GM12873 (cell line): ENCODE results near the gene HSBP1.

Source experiments
- TF ChIP-seq, protein P1 (sequence below): IDR thresholded peaks from 2 replicates; pipeline ENCODE4 v1.5.1; 2012; ENCODE audit warnings: low read depth, mild to moderate bottlenecking, moderate library complexity, low read length, control low read depth; ENCODE audit not compliant: insufficient read depth; ENCODE audit errors: missing control alignments

HSBP1 gene

DNA sequence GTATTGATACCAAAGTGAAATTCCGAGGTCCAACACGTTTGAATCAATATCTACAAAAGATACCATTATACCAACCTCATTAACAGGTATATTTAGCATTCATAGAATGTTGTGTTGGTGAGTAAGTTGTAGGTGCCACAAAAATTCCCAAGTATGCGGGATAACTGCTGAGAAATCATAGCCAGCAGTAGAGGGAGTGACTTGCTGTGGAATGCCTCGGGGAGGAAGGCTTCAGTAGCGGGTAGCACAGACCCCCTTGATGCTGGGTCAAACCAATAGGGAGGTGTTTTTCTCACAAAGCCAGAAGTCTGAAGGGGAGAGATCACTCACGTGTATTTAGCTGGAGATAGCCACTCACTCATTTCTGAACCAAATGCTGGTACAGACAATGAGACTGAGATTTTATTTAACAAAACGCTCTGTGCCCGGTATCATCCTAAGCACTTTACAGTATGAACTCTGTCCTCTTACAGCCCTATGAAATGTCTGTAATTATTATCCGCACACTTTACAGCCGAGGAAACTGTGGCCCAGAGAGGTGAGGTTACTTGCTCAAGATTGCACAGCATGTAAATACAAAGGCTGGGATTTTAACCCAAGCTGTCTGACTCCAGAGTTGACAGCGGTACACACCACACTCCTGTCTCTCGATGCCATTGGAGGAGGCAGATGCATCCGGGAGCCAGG is 23.1 kb downstream of the HSBP1 start:
- TF ChIP-seq, protein P1, sequence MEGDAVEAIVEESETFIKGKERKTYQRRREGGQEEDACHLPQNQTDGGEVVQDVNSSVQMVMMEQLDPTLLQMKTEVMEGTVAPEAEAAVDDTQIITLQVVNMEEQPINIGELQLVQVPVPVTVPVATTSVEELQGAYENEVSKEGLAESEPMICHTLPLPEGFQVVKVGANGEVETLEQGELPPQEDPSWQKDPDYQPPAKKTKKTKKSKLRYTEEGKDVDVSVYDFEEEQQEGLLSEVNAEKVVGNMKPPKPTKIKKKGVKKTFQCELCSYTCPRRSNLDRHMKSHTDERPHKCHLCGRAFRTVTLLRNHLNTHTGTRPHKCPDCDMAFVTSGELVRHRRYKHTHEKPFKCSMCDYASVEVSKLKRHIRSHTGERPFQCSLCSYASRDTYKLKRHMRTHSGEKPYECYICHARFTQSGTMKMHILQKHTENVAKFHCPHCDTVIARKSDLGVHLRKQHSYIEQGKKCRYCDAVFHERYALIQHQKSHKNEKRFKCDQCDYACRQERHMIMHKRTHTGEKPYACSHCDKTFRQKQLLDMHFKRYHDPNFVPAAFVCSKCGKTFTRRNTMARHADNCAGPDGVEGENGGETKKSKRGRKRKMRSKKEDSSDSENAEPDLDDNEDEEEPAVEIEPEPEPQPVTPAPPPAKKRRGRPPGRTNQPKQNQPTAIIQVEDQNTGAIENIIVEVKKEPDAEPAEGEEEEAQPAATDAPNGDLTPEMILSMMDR: no peak

DNA sequence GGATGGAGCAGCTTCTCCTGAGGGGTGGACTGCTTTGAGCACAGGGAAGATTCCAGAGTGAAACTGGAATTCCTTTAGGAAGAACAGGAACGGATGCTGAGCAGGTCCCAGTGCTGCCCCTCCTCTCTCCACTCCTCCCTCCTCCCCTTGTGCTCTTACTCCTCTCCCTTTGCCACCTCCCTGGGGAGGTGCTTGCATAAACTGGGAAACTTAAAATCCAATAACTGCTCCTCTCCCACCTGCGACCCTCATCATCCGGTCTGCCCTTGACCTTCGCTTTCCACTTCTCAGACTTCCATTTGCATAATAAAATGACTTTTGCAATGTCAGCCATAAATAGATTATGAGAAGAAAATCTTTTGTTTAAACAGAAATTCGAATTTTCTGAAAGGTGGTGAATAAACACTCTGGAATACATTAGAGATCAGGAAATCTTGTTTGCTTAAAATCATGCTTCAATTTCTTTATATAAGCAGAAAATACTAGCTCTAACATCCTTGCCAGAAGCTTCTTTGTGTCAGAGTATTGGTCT is 23.7 kb downstream of the HSBP1 start:
- TF ChIP-seq, protein P1: no peak

DNA sequence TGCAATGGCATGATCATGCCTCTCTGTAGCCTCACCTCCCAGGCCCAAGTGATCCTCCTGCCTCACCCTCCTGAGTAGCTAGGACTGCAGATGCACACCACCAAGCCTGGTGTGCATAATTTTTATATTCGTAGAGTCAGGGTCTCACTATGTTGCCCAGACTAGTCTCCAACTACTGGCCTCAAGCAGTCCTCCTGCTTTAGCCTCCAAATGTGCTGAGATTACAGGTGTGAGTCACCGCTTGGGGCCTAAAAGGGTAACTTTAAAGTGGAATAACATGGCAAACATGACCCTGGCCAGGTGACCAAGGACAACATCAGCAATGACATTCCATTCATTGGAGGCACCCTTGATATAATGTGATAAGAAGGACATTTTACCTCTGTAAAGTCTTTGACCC is 26.1 kb downstream of the HSBP1 start:
- TF ChIP-seq, protein P1: no peak

DNA sequence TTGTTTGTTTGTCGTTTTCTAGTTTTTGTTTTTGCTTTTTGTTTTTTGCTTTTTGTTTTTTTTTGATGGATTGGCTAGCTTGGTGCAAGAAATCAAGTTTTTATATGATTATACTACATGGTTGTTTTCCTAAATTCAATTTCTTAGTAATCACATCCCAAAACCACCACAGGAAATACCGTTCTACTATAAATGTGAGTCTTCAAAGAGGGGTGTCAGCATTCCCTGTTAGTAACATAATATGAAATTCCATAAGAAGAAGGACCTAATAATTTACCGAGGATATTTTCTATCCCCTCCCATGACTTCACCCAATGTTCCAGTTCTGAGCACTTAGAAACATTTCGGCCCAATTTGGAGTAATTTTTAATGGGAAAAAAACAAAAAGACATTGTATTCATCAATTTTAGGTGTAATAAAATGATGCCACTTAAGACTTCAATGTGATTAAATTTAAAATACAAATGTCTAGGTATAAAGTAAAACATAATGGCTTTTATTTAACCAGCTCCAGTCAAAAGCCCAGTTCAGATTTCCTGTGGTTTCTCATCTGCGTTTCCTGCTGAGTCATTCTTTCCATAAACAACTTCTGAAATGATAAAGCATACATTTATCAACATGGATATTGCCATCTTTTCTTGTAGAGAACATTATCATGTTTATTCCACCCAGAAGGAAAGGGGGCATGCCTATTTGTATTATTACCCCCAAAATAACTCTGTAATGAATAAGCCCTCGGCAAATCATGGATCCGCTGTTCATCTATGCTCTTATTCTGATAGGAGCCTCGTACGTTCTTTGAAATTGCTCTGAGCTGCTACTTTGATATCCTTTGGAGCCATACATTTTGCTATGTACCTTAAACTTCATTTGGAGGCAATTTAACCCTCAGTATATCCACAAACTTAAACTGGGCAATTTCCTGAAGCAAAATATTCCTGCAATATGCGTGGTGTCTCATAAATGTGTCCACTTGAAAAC is 28.1 kb downstream of the HSBP1 start:
- TF ChIP-seq, protein P1: no peak

DNA sequence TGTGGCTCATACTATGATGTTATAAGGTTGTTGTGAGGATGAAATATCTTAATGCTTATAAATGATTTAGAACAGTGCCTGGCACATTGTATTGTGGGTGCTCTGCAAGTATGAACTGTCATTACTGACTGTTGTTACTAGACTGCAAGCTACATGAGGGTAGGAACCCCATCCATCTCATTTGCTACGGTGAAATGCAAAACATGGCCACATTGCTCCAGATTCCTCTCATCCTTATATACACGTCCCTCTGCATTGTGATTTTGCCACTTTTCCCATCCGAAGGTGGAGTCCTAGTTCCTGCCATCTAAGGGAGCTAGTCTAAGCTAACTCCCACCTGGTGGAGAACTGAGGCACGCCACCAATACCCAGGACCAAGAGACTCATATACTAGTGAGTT is 29.8 kb downstream of the HSBP1 start:
- TF ChIP-seq, protein P1: no peak

DNA sequence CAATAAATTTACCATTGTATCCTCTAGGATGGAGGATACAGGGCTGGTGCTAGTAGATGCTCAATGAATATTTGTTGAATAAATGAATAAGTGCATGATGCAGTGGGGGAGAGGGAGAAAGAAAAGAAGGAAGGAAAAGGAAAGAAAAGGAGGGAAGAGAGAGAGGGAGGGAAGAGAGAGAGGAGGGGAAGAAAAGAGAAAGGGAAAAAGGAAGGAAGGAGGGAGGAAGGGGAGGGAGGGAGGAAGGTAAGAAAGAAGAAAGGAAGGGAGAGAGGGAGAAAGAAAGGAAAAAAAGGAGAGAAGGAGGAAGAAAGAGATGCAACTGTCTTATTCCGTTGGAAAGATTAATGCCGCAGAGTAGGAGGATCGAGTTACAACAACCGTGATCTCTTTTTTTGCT is 30.4 kb downstream of the HSBP1 start:
- TF ChIP-seq, protein P1: no peak

DNA sequence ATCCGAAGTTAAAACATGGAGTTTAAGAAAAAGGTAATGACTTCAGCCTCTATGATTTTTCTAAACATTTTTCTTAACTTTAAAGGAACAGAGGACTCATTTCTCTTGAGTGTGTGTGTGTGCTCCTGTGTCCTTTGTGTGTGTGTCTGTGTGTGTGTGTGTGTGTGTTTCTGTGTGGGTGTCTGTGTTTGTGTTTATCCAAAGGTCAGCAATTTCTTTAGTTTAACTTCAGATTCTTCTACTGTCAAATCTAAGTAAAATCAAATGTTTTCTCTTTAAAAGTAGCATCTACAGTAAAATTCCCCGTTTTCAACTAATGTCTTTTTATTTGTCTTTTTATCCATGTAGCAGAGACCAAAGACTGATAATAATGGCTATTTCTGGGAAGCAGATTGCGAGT is 31.8 kb downstream of the HSBP1 start:
- TF ChIP-seq, protein P1: no peak
